Panc1 (cell line): ENCODE measurements around the gene ZFP1. TPM values are rescaled to one million over a fixed set of nuclear protein-coding genes. Genes with fewer than 3 reads are reported as not detected.
A peak's percentile ranks its signal among the peaks of the same experiment; 100 is the strongest.
"Not testable (repeated sequence)": the region's sequence is repeated elsewhere in the genome, so short reads cannot be mapped to it uniquely, and the experiment has no call there.

Experiments used
- ATAC-seq: fragments of 200-7000 bp; cut with Tn5 transposase; 2 replicates; pipeline ENCODE4 v1.9.1; 2020; ENCODE audit warnings: mild to moderate bottlenecking, moderate library complexity
- BruUV-seq: library from RNA; stranded (reverse); fragments of 400-500 nt; replicated peaks from 2 replicates; lab custom pipeline; 2021; lab: Mats Ljungman, UMichigan
- CTCF ChIA-PET: fragments of 300-600 bp; sonication (Branson Sonifier 250); formaldehyde crosslinking; loops from one replicate; lab custom pipeline; 2022; ENCODE audit warnings: antibody characterized with exemption; lab: Charles Lee
- POLR2A ChIA-PET: fragments of 300-600 bp; sonication (Branson Sonifier 250); formaldehyde crosslinking; loops from one replicate; lab custom pipeline; 2022; ENCODE audit warnings: antibody characterized with exemption; lab: Charles Lee
- DNase-seq: peaks from one replicate; pipeline ENCODE4 v3.0.0-alpha.2; 2010; ENCODE audit warnings: low read depth, low spot score
- H3K27ac ChIP-seq: 2 replicates; pipeline ENCODE4 v1.5.1; 2011; ENCODE audit warnings: mild to moderate bottlenecking, low read length, inconsistent platforms
- H3K27me3 ChIP-seq: fragments of 200-500 bp; sonication (Bioruptor generic); 2 replicates; pipeline ENCODE4 v1.6.0; 2014; ENCODE audit warnings: low read length, inconsistent platforms; ENCODE audit not compliant: control insufficient read depth, insufficient read depth
- H3K36me3 ChIP-seq: fragments of 200-500 bp; sonication (Bioruptor generic); 2 replicates; pipeline ENCODE4 v1.5.1; 2014; ENCODE audit warnings: inconsistent platforms, mild to moderate bottlenecking, low read length, moderate library complexity; ENCODE audit not compliant: control insufficient read depth, insufficient read depth
- H3K4me1 ChIP-seq: 2 replicates; pipeline ENCODE4 v1.5.1; 2011; ENCODE audit warnings: inconsistent platforms, mild to moderate bottlenecking, low read length, moderate library complexity; ENCODE audit not compliant: control insufficient read depth, insufficient read depth
- H3K4me3 ChIP-seq, 2 experiments: 2 replicates each; pipeline ENCODE4 v1.5.1; 2011 to 2012; ENCODE audit warnings: low read depth in 2 of 2, low read length in 2 of 2, mild to moderate bottlenecking in 2 of 2, inconsistent platforms in 1 of 2, moderate library complexity in 1 of 2
- H3K9me3 ChIP-seq: fragments of 200-500 bp; sonication (Bioruptor generic); 2 replicates; pipeline ENCODE4 v1.5.1; 2014; ENCODE audit warnings: low read depth, mild to moderate bottlenecking, inconsistent platforms, low read length, moderate library complexity; ENCODE audit not compliant: control insufficient read depth, insufficient read depth
- POLR2AphosphoS5 ChIP-seq: IDR thresholded peaks from 2 replicates; pipeline ENCODE4 v1.6.1; 2012; ENCODE audit warnings: mild to moderate bottlenecking, low read depth, low read length, moderate library complexity
- TCF7L2 ChIP-seq: IDR thresholded peaks from 2 replicates; pipeline ENCODE4 v1.6.1; 2011; ENCODE audit warnings: mild to moderate bottlenecking, low read depth, low read length, inconsistent platforms
- in situ Hi-C: cut with HindIII; loops from 2 replicates; pipeline ENCODE4 v1.10.0; 2016; ENCODE audit warnings: low sequenced_read_pairs, low pct_unique_long_range_greater_than_20kb
- intact Hi-C: fragments of 100-400 bp; cut with micrococcal nuclease; formaldehyde crosslinking; loops from one replicate; pipeline ENCODE4 v1.10.0; 2022; ENCODE audit not compliant: unreplicated experiment
- total RNA-seq: library from RNA; stranded (reverse); gene quantifications from one replicate; pipeline ENCODE4 v1.2.1, GENCODE V29; 2021; ENCODE audit not compliant: unreplicated experiment

Gene ZFP1
- total RNA-seq, 1 experiment from 2014 or later = 10.0 TPM

GRCh38 chr16:75204410-75204758 lies 56.1 kb downstream of the ZFP1 start:
- no peak for ATAC-seq
- no peak for DNase-seq
- Histone ChIP-seq H3K4me1 (no peaks in the 10 kb centered on the region), H3K36me3 (no peaks in the 10 kb centered on the region), H3K27ac (no peak overlapping the region), H3K9me3 (no peaks in the 10 kb centered on the region), H3K4me3 (no peak overlapping the region), H3K27me3 (no peaks in the 10 kb centered on the region)
- ChIA-PET POLR2A (no interaction called here), CTCF (no interaction called here)
- TF ChIP-seq POLR2AphosphoS5 (no peak), TCF7L2 (no peak)
- in situ Hi-C loops = no loop called here
- intact Hi-C loops = no loop called here
- no TSS peak for BruUV-seq

- H3K9me3 ChIP-seq, POLR2A ChIA-PET, intact Hi-C loops, H3K4me1 ChIP-seq, H3K27me3 ChIP-seq, H3K36me3 ChIP-seq, BruUV-seq, CTCF ChIA-PET, H3K27ac ChIP-seq, H3K4me3 ChIP-seq, DNase-seq, in situ Hi-C loops: not testable (repeated sequence)
- peak; percentile 59 for ATAC-seq
Observed at GRCh38 chr16:75204905-75205304, 56.6 kb downstream of the ZFP1 start.

- H3K27ac ChIP-seq, POLR2A ChIA-PET, DNase-seq, ATAC-seq, H3K4me1 ChIP-seq, CTCF ChIA-PET, H3K36me3 ChIP-seq, H3K4me3 ChIP-seq, intact Hi-C loops, BruUV-seq, H3K27me3 ChIP-seq, in situ Hi-C loops, H3K9me3 ChIP-seq: not testable (repeated sequence)
Observed at GRCh38 chr16:75205438-75205837, 57.1 kb downstream of the ZFP1 start.

- CTCF ChIA-PET, POLR2A ChIA-PET, ATAC-seq: not testable (repeated sequence)
Observed at GRCh38 chr16:75205961-75206748, 57.8 kb downstream of the ZFP1 start.

More at GRCh38 chr16:75205961-75206748, 57.8 kb downstream of the ZFP1 start:
- H3K4me3 ChIP-seq, H3K9me3 ChIP-seq, BruUV-seq, H3K27me3 ChIP-seq, H3K36me3 ChIP-seq, H3K27ac ChIP-seq, in situ Hi-C loops, DNase-seq, H3K4me1 ChIP-seq: not testable (repeated sequence)
- intact Hi-C loops = loop anchor here (2.0 kb wide), 1 partner anchor 19 kb away; no protein-coding TSS in a partner anchor
